ENCODE results near the gene IGSF23. TPM values are rescaled to one million over a fixed set of nuclear protein-coding genes. Genes with fewer than 3 reads are reported as not detected.

The IGSF23 gene
- total RNA-seq, 1 experiment from 2014 or later: not detected

DNA sequence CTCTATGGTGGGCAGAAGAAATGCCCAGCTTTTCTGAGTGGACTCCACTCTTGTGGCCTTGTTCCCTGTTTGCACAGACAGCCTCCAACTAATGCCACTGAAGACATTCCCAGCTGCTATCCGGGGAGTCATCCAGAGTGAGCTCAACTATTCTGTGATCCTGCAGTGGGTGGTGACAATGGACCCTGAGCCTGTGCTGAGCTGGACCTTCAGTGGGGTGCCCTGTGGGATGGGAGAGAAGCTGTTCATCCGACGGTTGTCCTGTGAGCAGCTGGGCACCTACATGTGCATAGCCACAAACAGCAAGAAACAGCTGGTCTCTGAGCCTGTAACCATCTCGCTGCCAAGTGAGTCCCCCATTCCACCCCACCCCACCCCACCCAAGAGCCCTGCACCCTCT, 10.3 kb downstream of the IGSF23 start:
- WGBS (ENCODE audit: extremely low coverage, insufficient read length, low lambda C conversion rate): no CpG with 5 or more reads among the region's 4 CpGs
- Mint-ChIP-seq H3K36me3 (ENCODE audit: insufficient read depth in 1 of 3, low read depth in 3 of 3) (peaks cover 0 to 6% (median 0%) of the 10 kb centered on the region in 3 experiments; a peak in 2 of 7 replicates), H3K9me3 (no peaks in the 10 kb centered on the region), H3K27ac (no peak overlapping the region), H3K4me1 (peaks cover 0 to 4% of the 10 kb centered on the region in 2 experiments; a peak in 1 of 4 replicates), H3K4me3 (no peak overlapping the region), H3K27me3 (ENCODE audit: low read depth) (peaks cover 2% of the 10 kb centered on the region)
- Histone ChIP-seq H3T11ph (ENCODE audit: low read length) (no peak overlapping the region), H4K8ac (replicated peaks; ENCODE audit: insufficient read length, low read depth, low read length) (no peak overlapping the region), H3K9ac (ENCODE audit: extremely low read depth, insufficient read length, low read length) (no peak overlapping the region), H2BK20ac (ENCODE audit: low read depth, low read length, poor library complexity, severe bottlenecking) (no peak overlapping the region), H3K4ac (ENCODE audit: low read depth, low read length) (no peak overlapping the region), H2AK5ac (ENCODE audit: insufficient read length, low read length) (no peak overlapping the region), H3K27ac (ENCODE audit: insufficient read length, low read depth, low read length) (no peak overlapping the region), H3K79me2 (ENCODE audit: insufficient read depth, low read length) (no peaks in the 10 kb centered on the region), H3K23ac (ENCODE audit: insufficient read length, low read depth, low read length) (no peak overlapping the region), H3K14ac (ENCODE audit: insufficient read depth, low read length) (no peak overlapping the region), H3K4me2 (ENCODE audit: insufficient read depth, insufficient read length, low read length) (no peak overlapping the region), H2BK15ac (ENCODE audit: low read depth, low read length) (no peak overlapping the region), H3K27me3 (ENCODE audit: insufficient read depth, low read length) (no peaks in the 10 kb centered on the region), H3K79me1 (ENCODE audit: insufficient read depth, low read depth, low read length, poor library complexity, severe bottlenecking) (no peaks in the 10 kb centered on the region), H4K20me1 (ENCODE audit: control insufficient read depth, insufficient read depth, insufficient read length) (no peaks in the 10 kb centered on the region), H2BK12ac (ENCODE audit: insufficient read length, low read depth, low read length) (no peak overlapping the region), H2BK120ac (ENCODE audit: low read depth, low read length, poor library complexity, severe bottlenecking) (no peak overlapping the region), H3K18ac (ENCODE audit: insufficient read length, low read depth, low read length) (no peak overlapping the region), H2AFZ (ENCODE audit: low read length) (no peak overlapping the region), H4K5ac (ENCODE audit: insufficient read length, low read depth, low read length) (no peak overlapping the region), H2BK5ac (ENCODE audit: insufficient read length, low read length) (no peak overlapping the region), H4K91ac (ENCODE audit: insufficient read length, low read depth, low read length) (no peak overlapping the region), H3K9me3 (ENCODE audit: control insufficient read depth, low read depth, low read length) (no peaks in the 10 kb centered on the region), H3K23me2 (ENCODE audit: insufficient read length, low read depth, low read length, poor library complexity, severe bottlenecking) (no peaks in the 10 kb centered on the region), H3K56ac (ENCODE audit: insufficient read length, low read depth, low read length) (no peak overlapping the region), H3K4me1 (ENCODE audit: insufficient read depth, low read length) (no peaks in the 10 kb centered on the region)
- TF ChIP-seq, protein P1, sequence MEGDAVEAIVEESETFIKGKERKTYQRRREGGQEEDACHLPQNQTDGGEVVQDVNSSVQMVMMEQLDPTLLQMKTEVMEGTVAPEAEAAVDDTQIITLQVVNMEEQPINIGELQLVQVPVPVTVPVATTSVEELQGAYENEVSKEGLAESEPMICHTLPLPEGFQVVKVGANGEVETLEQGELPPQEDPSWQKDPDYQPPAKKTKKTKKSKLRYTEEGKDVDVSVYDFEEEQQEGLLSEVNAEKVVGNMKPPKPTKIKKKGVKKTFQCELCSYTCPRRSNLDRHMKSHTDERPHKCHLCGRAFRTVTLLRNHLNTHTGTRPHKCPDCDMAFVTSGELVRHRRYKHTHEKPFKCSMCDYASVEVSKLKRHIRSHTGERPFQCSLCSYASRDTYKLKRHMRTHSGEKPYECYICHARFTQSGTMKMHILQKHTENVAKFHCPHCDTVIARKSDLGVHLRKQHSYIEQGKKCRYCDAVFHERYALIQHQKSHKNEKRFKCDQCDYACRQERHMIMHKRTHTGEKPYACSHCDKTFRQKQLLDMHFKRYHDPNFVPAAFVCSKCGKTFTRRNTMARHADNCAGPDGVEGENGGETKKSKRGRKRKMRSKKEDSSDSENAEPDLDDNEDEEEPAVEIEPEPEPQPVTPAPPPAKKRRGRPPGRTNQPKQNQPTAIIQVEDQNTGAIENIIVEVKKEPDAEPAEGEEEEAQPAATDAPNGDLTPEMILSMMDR (conservative IDR thresholded peaks at IDR 0.05): no peak
- DNase-seq: no peak

Measured in H9 (cell line).